ENCODE data around the gene ABL2.

The ABL2 gene

GRCh38 chr1:179083533-179083932 is 145.9 kb downstream of the ABL2 start:
- Histone ChIP-seq H2BK120ac (ENCODE audit: low read depth, low read length) (no peak overlapping the region), H3K4ac (ENCODE audit: low read length) (no peak overlapping the region), H3K18ac (ENCODE audit: low read length) (no peak overlapping the region), H4K91ac (ENCODE audit: low read depth, low read length, poor library complexity) (no peak overlapping the region), H3K9ac (ENCODE audit: low read depth, low read length, poor library complexity) (no peak overlapping the region), H3K9me3 (replicated peaks in 1 of 2; ENCODE audit: control insufficient read depth in 2 of 2, insufficient read depth in 1 of 2, low read depth in 1 of 2, low read length in 2 of 2) (no peaks in the 10 kb centered on the region), H3K14ac (ENCODE audit: low read length) (no peak overlapping the region), H4K8ac (ENCODE audit: low read depth, low read length) (no peak overlapping the region), H3K27me3 (ENCODE audit: control insufficient read depth in 3 of 3, insufficient read depth in 3 of 3, low read depth in 1 of 3, low read length in 3 of 3) (peaks cover 0 to 6% (median 0%) of the 10 kb centered on the region in 3 experiments), H2BK12ac (ENCODE audit: low read length) (no peak overlapping the region), H3K36me3 (replicated peaks in 1 of 2; ENCODE audit: control insufficient read depth in 2 of 2, insufficient read depth in 2 of 2, low read length in 2 of 2) (peaks cover 3 to 28% of the 10 kb centered on the region in 2 donors), H3K23ac (ENCODE audit: low read depth, low read length, poor library complexity) (no peak overlapping the region), H3K4me3 (ENCODE audit: low read length in 2 of 2) (no peak overlapping the region), H2AK5ac (ENCODE audit: low read depth, low read length) (no peak overlapping the region), H2BK5ac (ENCODE audit: low read length) (no peak overlapping the region), H3K27ac (replicated peaks; ENCODE audit: low read length) (no peak overlapping the region), H3K4me2 (ENCODE audit: insufficient read depth, low read length, poor library complexity, severe bottlenecking) (no peak overlapping the region), H3K4me1 (ENCODE audit: control insufficient read depth in 2 of 2, insufficient read depth in 1 of 2, low read depth in 1 of 2, low read length in 2 of 2) (peaks cover 6 to 14% of the 10 kb centered on the region in 2 donors), H2AFZ (ENCODE audit: low read length) (no peak overlapping the region), H2BK15ac (ENCODE audit: low read length) (no peak overlapping the region), H3K79me1 (ENCODE audit: low read depth, low read length) (peaks cover 1% of the 10 kb centered on the region)
- WGBS, 2 donors (ENCODE audit: extremely low coverage in 2 of 2, insufficient read length in 2 of 2, insufficient replicate concordance in 1 of 2): no CpG with 5 or more reads among the region's 8 CpGs
- no peak for DNase-seq (ENCODE audit: low spot score)

DNA sequence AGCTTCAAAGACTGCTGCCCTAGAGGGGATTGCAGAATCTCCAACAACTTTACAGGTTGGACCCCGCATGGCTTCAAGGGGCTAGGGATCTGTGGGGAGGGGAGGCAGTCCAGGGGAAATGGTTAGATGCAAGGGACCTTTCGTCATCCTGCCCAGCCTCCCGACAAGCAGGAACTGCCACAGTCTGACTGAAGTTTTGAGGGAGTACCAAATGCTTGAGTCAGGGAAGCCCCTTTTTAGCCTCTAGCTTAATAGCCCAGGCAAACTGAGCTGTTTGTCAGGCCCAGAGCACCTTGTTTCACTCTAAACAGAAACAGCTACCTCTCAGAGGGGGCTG is 146.5 kb downstream of the ABL2 start:
- WGBS, 2 donors (ENCODE audit: extremely low coverage in 2 of 2, insufficient read length in 2 of 2, insufficient replicate concordance in 1 of 2): no CpG with 5 or more reads among the region's 3 CpGs
- Histone ChIP-seq H3K18ac (ENCODE audit: low read length) (no peak overlapping the region), H3K36me3 (replicated peaks in 1 of 2; ENCODE audit: control insufficient read depth in 2 of 2, insufficient read depth in 2 of 2, low read length in 2 of 2) (peaks cover 2 to 23% of the 10 kb centered on the region in 2 donors), H2AK5ac (ENCODE audit: low read depth, low read length) (no peak overlapping the region), H4K91ac (ENCODE audit: low read depth, low read length, poor library complexity) (no peak overlapping the region), H3K4me2 (ENCODE audit: insufficient read depth, low read length, poor library complexity, severe bottlenecking) (peak overlapping the region; percentile 86), H3K27me3 (ENCODE audit: control insufficient read depth in 3 of 3, insufficient read depth in 3 of 3, low read depth in 1 of 3, low read length in 3 of 3) (peaks cover 0 to 6% (median 0%) of the 10 kb centered on the region in 3 experiments), H2BK15ac (ENCODE audit: low read length) (no peak overlapping the region), H3K9me3 (replicated peaks in 1 of 2; ENCODE audit: control insufficient read depth in 2 of 2, insufficient read depth in 1 of 2, low read depth in 1 of 2, low read length in 2 of 2) (no peaks in the 10 kb centered on the region), H3K4me3 (ENCODE audit: low read length in 2 of 2) (peak overlapping the region; percentile 82 to 89), H2BK12ac (ENCODE audit: low read length) (no peak overlapping the region), H3K14ac (ENCODE audit: low read length) (no peak overlapping the region), H3K4me1 (ENCODE audit: control insufficient read depth in 2 of 2, insufficient read depth in 1 of 2, low read depth in 1 of 2, low read length in 2 of 2) (peaks cover 6 to 13% of the 10 kb centered on the region in 2 donors), H3K79me1 (ENCODE audit: low read depth, low read length) (peaks cover 1% of the 10 kb centered on the region), H4K8ac (ENCODE audit: low read depth, low read length) (no peak overlapping the region), H3K23ac (ENCODE audit: low read depth, low read length, poor library complexity) (peak overlapping the region; percentile 82), H3K9ac (ENCODE audit: low read depth, low read length, poor library complexity) (no peak overlapping the region), H2BK120ac (ENCODE audit: low read depth, low read length) (no peak overlapping the region), H2AFZ (ENCODE audit: low read length) (peak overlapping the region; percentile 98), H3K4ac (ENCODE audit: low read length) (no peak overlapping the region), H3K27ac (replicated peaks; ENCODE audit: low read length) (no peak overlapping the region), H2BK5ac (ENCODE audit: low read length) (no peak overlapping the region)
- no peak for DNase-seq (ENCODE audit: low spot score)

GRCh38 chr1:179082333-179082998 is 147.0 kb downstream of the ABL2 start:
- no CpG with 5 or more reads among the region's 52 CpGs for WGBS, 2 donors (ENCODE audit: extremely low coverage in 2 of 2, insufficient read length in 2 of 2, insufficient replicate concordance in 1 of 2)
- H3K9ac ChIP-seq (ENCODE audit: low read depth, low read length, poor library complexity): peak overlapping the region; percentile 98
- no peak overlapping the region for H2BK15ac ChIP-seq (ENCODE audit: low read length)
- H3K4me1 ChIP-seq (ENCODE audit: control insufficient read depth in 2 of 2, insufficient read depth in 1 of 2, low read depth in 1 of 2, low read length in 2 of 2): peaks cover 6 to 11% of the 10 kb centered on the region in 2 donors
- H2BK12ac ChIP-seq (ENCODE audit: low read length): no peak overlapping the region
- no peak overlapping the region for H2BK5ac ChIP-seq (ENCODE audit: low read length)
- no peak overlapping the region for H3K27ac ChIP-seq (replicated peaks; ENCODE audit: low read length)
- H2AK5ac ChIP-seq (ENCODE audit: low read depth, low read length): no peak overlapping the region
- H2AFZ ChIP-seq (ENCODE audit: low read length): peak overlapping the region; percentile 98
- H3K18ac ChIP-seq (ENCODE audit: low read length): peak overlapping the region; percentile 96
- H3K23ac ChIP-seq (ENCODE audit: low read depth, low read length, poor library complexity): peak overlapping the region; percentile 93
- peaks cover 0 to 6% (median 0%) of the 10 kb centered on the region in 3 experiments for H3K27me3 ChIP-seq (ENCODE audit: control insufficient read depth in 3 of 3, insufficient read depth in 3 of 3, low read depth in 1 of 3, low read length in 3 of 3)
- H3K4me2 ChIP-seq (ENCODE audit: insufficient read depth, low read length, poor library complexity, severe bottlenecking): peak overlapping the region; percentile 86
- no peaks in the 10 kb centered on the region for H3K9me3 ChIP-seq (replicated peaks in 1 of 2; ENCODE audit: control insufficient read depth in 2 of 2, insufficient read depth in 1 of 2, low read depth in 1 of 2, low read length in 2 of 2)
- peak overlapping the region; percentile 82 to 89 for H3K4me3 ChIP-seq (ENCODE audit: low read length in 2 of 2)
- H3K14ac ChIP-seq (ENCODE audit: low read length): peak overlapping the region; percentile 95
- no peak overlapping the region for H4K91ac ChIP-seq (ENCODE audit: low read depth, low read length, poor library complexity)
- peak; percentile 33 for DNase-seq (ENCODE audit: low spot score)
- no peak overlapping the region for H4K8ac ChIP-seq (ENCODE audit: low read depth, low read length)
- no peak overlapping the region for H2BK120ac ChIP-seq (ENCODE audit: low read depth, low read length)
- H3K4ac ChIP-seq (ENCODE audit: low read length): no peak overlapping the region
- peaks cover 2 to 18% of the 10 kb centered on the region in 2 donors for H3K36me3 ChIP-seq (replicated peaks in 1 of 2; ENCODE audit: control insufficient read depth in 2 of 2, insufficient read depth in 2 of 2, low read length in 2 of 2)
- peaks cover 1% of the 10 kb centered on the region for H3K79me1 ChIP-seq (ENCODE audit: low read depth, low read length)

- H3K9ac ChIP-seq (ENCODE audit: low read depth, low read length, poor library complexity): peak within 1 kb of the TSS; percentile 98
- H3K79me1 ChIP-seq (ENCODE audit: low read depth, low read length): peaks cover 1% of the 10 kb centered on the region
- H3K23ac ChIP-seq (ENCODE audit: low read depth, low read length, poor library complexity): peak within 1 kb of the TSS; percentile 93
- no peak within 1 kb of the TSS for H4K91ac ChIP-seq (ENCODE audit: low read depth, low read length, poor library complexity)
- H3K18ac ChIP-seq (ENCODE audit: low read length): peak within 1 kb of the TSS; percentile 96
- no CpG with 5 or more reads among the region's 51 CpGs for WGBS, 2 donors (ENCODE audit: extremely low coverage in 2 of 2, insufficient read length in 2 of 2, insufficient replicate concordance in 1 of 2)
- H4K8ac ChIP-seq (ENCODE audit: low read depth, low read length): no peak within 1 kb of the TSS
- peak within 1 kb of the TSS; percentile 82 to 89 for H3K4me3 ChIP-seq (ENCODE audit: low read length in 2 of 2)
- H2AFZ ChIP-seq (ENCODE audit: low read length): peak within 1 kb of the TSS; percentile 98
- H3K14ac ChIP-seq (ENCODE audit: low read length): peak within 1 kb of the TSS; percentile 95
- H2BK12ac ChIP-seq (ENCODE audit: low read length): no peak within 1 kb of the TSS
- no peak within 1 kb of the TSS for H2BK5ac ChIP-seq (ENCODE audit: low read length)
- no peak within 1 kb of the TSS for H2BK15ac ChIP-seq (ENCODE audit: low read length)
- H3K9me3 ChIP-seq (replicated peaks in 1 of 2; ENCODE audit: control insufficient read depth in 2 of 2, insufficient read depth in 1 of 2, low read depth in 1 of 2, low read length in 2 of 2): no peaks in the 10 kb centered on the region
- H3K36me3 ChIP-seq (replicated peaks in 1 of 2; ENCODE audit: control insufficient read depth in 2 of 2, insufficient read depth in 2 of 2, low read length in 2 of 2): peaks cover 2 to 13% of the 10 kb centered on the region in 2 donors
- H3K4me1 ChIP-seq (ENCODE audit: control insufficient read depth in 2 of 2, insufficient read depth in 1 of 2, low read depth in 1 of 2, low read length in 2 of 2): peaks cover 6 to 11% of the 10 kb centered on the region in 2 donors
- H3K4ac ChIP-seq (ENCODE audit: low read length): no peak within 1 kb of the TSS
- H2BK120ac ChIP-seq (ENCODE audit: low read depth, low read length): no peak within 1 kb of the TSS
- peak; percentile 83 for DNase-seq (ENCODE audit: low spot score)
- peak within 1 kb of the TSS; percentile 17 for H3K27ac ChIP-seq (replicated peaks; ENCODE audit: low read length)
- H2AK5ac ChIP-seq (ENCODE audit: low read depth, low read length): no peak within 1 kb of the TSS
- H3K27me3 ChIP-seq (ENCODE audit: control insufficient read depth in 3 of 3, insufficient read depth in 3 of 3, low read depth in 1 of 3, low read length in 3 of 3): peaks cover 0 to 6% (median 0%) of the 10 kb centered on the region in 3 experiments
- peak within 1 kb of the TSS; percentile 86 for H3K4me2 ChIP-seq (ENCODE audit: insufficient read depth, low read length, poor library complexity, severe bottlenecking)
Measured at GRCh38 chr1:179081687-179082332, 147.7 kb downstream of the ABL2 start, which contains the start of gene TOR3A. TOR3A (plus strand) TSS chr1:179082070; CDS start chr1:179082129, 59 bp downstream.

Data from neuronal stem cell (in vitro differentiated cells).